SK-N-SH (cell line): Measurements from ENCODE around the gene GPR39. TPM values are rescaled to one million over a fixed set of nuclear protein-coding genes. Genes with fewer than 3 reads are reported as not detected.
A peak's percentile ranks its signal among the peaks of the same experiment; 100 is the strongest.

ENCODE experiments used
- CTCF ChIA-PET: fragments of 300-600, 350-600 bp; formaldehyde crosslinking; extraction: SDS; loops from one replicate; lab custom pipeline; 2021; lab: Yijun Ruan, JAX
- POLR2A ChIA-PET: fragments of 350-600 bp; sonication (Branson Sonifier 250); formaldehyde crosslinking; extraction: SDS; loops from one replicate; lab custom pipeline; 2020; ENCODE audit warnings: antibody characterized with exemption, inconsistent platforms; lab: Yijun Ruan, JAX
- DNase-seq: peaks from one replicate; pipeline ENCODE4 v3.0.0; 2012
- H2AFZ ChIP-seq: fragments of 200-600 bp; sonication (generic); 2 replicates; pipeline ENCODE4 v1.8.1; 2016; ENCODE audit warnings: antibody characterized with exemption, mild to moderate bottlenecking, low read depth
- H3F3A ChIP-seq: fragments of 200-600 bp; sonication (generic); replicated peaks from 2 replicates; pipeline ENCODE3; 2016; ENCODE audit warnings: antibody characterized with exemption, mild to moderate bottlenecking; ENCODE audit not compliant: insufficient read depth
- H3K27ac ChIP-seq, 2 experiments: fragments of 200-500 bp in 1 of 2; fragments of 200-600 bp in 1 of 2; sonication (Bioruptor generic) in 1 of 2; sonication (generic), shearing (Covaris generic) in 1 of 2; 2 replicates each; pipeline versions ENCODE4 v1.5.1 to v1.6.1; 2014 to 2016; ENCODE audit warnings: low read depth in 2 of 2, inconsistent platforms in 1 of 2, low read length in 1 of 2, mild to moderate bottlenecking in 1 of 2, mixed read lengths in 1 of 2
- H3K27me3 ChIP-seq: fragments of 200-600 bp; sonication (generic), shearing (Covaris generic); 2 replicates; pipeline ENCODE4 v1.6.1; 2016; ENCODE audit warnings: mixed run types; ENCODE audit not compliant: insufficient read depth
- H3K36me3 ChIP-seq, 2 experiments: fragments of 200-500 bp in 1 of 2; fragments of 200-600 bp in 1 of 2; sonication (Bioruptor generic) in 1 of 2; sonication (generic) in 1 of 2; replicated peaks in 1 of 2; 2 replicates each; pipeline versions ENCODE3 to v1.5.1; 2014 to 2016; ENCODE audit warnings: low read length in 1 of 2, mild to moderate bottlenecking in 1 of 2; ENCODE audit not compliant: insufficient read depth in 2 of 2, control insufficient read depth in 1 of 2
- H3K4me1 ChIP-seq, 2 experiments: fragments of 200-500 bp in 1 of 2; fragments of 200-600 bp in 1 of 2; sonication (Bioruptor generic) in 1 of 2; sonication (generic), shearing (Covaris generic) in 1 of 2; 2 replicates each; pipeline versions ENCODE4 v1.5.1 to v1.6.1; 2014 to 2016; ENCODE audit warnings: low read depth in 1 of 2, low read length in 1 of 2, mixed run types in 1 of 2; ENCODE audit not compliant: insufficient read depth in 2 of 2, control insufficient read depth in 1 of 2
- H3K4me2 ChIP-seq: fragments of 200-600 bp; sonication (generic), shearing (Covaris generic); 2 replicates; pipeline ENCODE4 v1.6.1; 2017; ENCODE audit warnings: mixed run types
- H3K4me3 ChIP-seq, 2 experiments: fragments of 200-500 bp in 1 of 2; fragments of 200-600 bp in 1 of 2; sonication (Bioruptor generic) in 1 of 2; sonication (generic), shearing (Covaris generic) in 1 of 2; 2 replicates each; pipeline versions ENCODE4 v1.5.1 to v1.8.1; 2014 to 2016; ENCODE audit warnings: low read depth in 2 of 2, inconsistent platforms in 1 of 2, low read length in 1 of 2, mild to moderate bottlenecking in 1 of 2, mixed read lengths in 1 of 2, moderate library complexity in 1 of 2
- H3K79me2 ChIP-seq: fragments of 200-600 bp; sonication (generic); 2 replicates; pipeline ENCODE4 v1.8.1; 2017; ENCODE audit warnings: mild to moderate bottlenecking; ENCODE audit not compliant: insufficient read depth
- H3K9ac ChIP-seq: fragments of 200-600 bp; sonication (generic); 2 replicates; pipeline ENCODE4 v1.6.1; 2017; ENCODE audit warnings: mixed run types
- H3K9me2 ChIP-seq: fragments of 200-600 bp; sonication (generic); 2 replicates; pipeline ENCODE4 v1.6.1; 2017; ENCODE audit warnings: mixed run types
- H3K9me3 ChIP-seq: fragments of 200-600 bp; sonication (generic); 2 replicates; pipeline ENCODE4 v1.6.1; 2017; ENCODE audit warnings: mixed run types, mild to moderate bottlenecking, moderate library complexity
- H4K20me1 ChIP-seq: fragments of 200-600 bp; sonication (generic); 2 replicates; pipeline ENCODE4 v1.6.1; 2017; ENCODE audit warnings: mild to moderate bottlenecking, mixed run types; ENCODE audit not compliant: insufficient read depth
- EP300 ChIP-seq, 2 experiments: IDR thresholded peaks; 2 replicates each; pipeline versions ENCODE4 v1.4.0 to v1.6.1; 2012; ENCODE audit warnings: borderline replicate concordance in 1 of 2, low read depth in 1 of 2, low read length in 1 of 2
- EZH2phosphoT487 ChIP-seq: fragments of 200-600 bp; sonication (generic); IDR thresholded peaks from 2 replicates; pipeline ENCODE4 v1.6.1; 2017; ENCODE audit warnings: low read depth, mixed run types, mild to moderate bottlenecking, antibody characterized with exemption, moderate library complexity, borderline replicate concordance
- GATA2 ChIP-seq: sonication (generic); formaldehyde crosslinking; IDR thresholded peaks from 2 replicates; pipeline ENCODE4 v1.5.0; 2020; ENCODE audit warnings: mild to moderate bottlenecking, missing genetic modification reagents
- JUND ChIP-seq: IDR thresholded peaks from 2 replicates; pipeline ENCODE4 v1.4.0; 2012
- MXI1 ChIP-seq: IDR thresholded peaks from 2 replicates; pipeline ENCODE4 v1.6.1; 2012; ENCODE audit warnings: mild to moderate bottlenecking, low read depth, low read length, improper control_type of control experiment
- POLR2AphosphoS5 ChIP-seq: IDR thresholded peaks from 2 replicates; pipeline ENCODE4 v1.6.1; 2012; ENCODE audit warnings: low read depth, low read length
- RFX5 ChIP-seq: IDR thresholded peaks from 2 replicates; pipeline ENCODE4 v1.6.1; 2012; ENCODE audit warnings: mild to moderate bottlenecking, improper control_type of control experiment, low read length
- RXRA ChIP-seq: IDR thresholded peaks from 2 replicates; pipeline ENCODE4 v1.4.0; 2012; ENCODE audit warnings: low read depth, mild to moderate bottlenecking, borderline replicate concordance
- WGBS: methylation state at CpG from one replicate; pipeline ENCODE4 v1.1.6; 2017; ENCODE audit warnings: low lambda C conversion rate; 5-methylcytosine and 5-hydroxymethylcytosine counted together
- polyA plus RNA-seq, 3 experiments: library from polyadenylated mRNA; depleted of rRNA; stranded (reverse); fragments of >200 nt; gene quantifications; 2 replicates each; pipeline ENCODE4 v1.2.3, GENCODE V29; 2012
- TF ChIP-seq, protein P1 (sequence below): IDR thresholded peaks from 2 replicates; pipeline ENCODE4 v1.6.1; 2012; ENCODE audit warnings: mild to moderate bottlenecking, low read depth, low read length, moderate library complexity
- TF ChIP-seq, protein P2 (sequence below): IDR thresholded peaks from 2 replicates; pipeline ENCODE4; 2012
- TF ChIP-seq, protein P3 (sequence below): fragments of 200-600 bp; sonication (generic); IDR thresholded peaks from 2 replicates; pipeline ENCODE4 v1.6.1; 2017; ENCODE audit warnings: antibody characterized with exemption, mild to moderate bottlenecking, moderate library complexity

GPR39 gene
- polyA plus RNA-seq, 1 of the 3 experiments (the other 2 are of a cell fraction), result 2.3 TPM

DNA sequence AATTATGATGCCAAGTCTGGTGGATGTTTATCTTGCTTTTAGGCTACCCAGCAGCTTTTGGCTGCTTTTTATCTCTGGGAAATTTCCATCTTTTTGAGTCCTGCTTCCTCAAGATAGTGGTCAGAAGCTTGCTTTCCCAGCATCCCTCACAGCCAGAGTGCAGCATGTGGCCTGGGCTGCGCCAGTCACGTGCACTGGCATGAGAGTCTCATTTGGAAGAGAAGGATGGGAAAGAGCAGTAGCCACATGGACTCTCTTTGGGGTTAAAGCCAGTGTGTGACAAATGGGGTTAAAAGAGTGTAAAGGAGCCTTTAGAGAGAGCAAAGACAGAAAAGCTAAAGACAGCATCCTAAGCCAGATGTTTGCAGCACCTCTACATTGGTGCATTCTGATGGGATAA, 12.7 kb downstream of the GPR39 start:
- H4K20me1 ChIP-seq, result no peaks in the 10 kb centered on the region
- no peaks in the 10 kb centered on the region for H3K9me2 ChIP-seq
- ChIA-PET POLR2A (no interaction called here), CTCF (interaction anchor here (0.9 to 2.0 kb wide), 4 partner anchors 10 to 182 kb away, joined by 3 to 7 read pairs (median 4); no protein-coding TSS in a partner anchor)
- no peaks in the 10 kb centered on the region for H3K9me3 ChIP-seq
- H3K4me2 ChIP-seq, result no peak overlapping the region
- no peak for DNase-seq
- H3K27ac ChIP-seq, result no peak overlapping the region
- no peaks in the 10 kb centered on the region for H3K27me3 ChIP-seq
- TF ChIP-seq POLR2AphosphoS5, result no peak
- TF ChIP-seq JUND, result no peak
- TF ChIP-seq, protein P1, sequence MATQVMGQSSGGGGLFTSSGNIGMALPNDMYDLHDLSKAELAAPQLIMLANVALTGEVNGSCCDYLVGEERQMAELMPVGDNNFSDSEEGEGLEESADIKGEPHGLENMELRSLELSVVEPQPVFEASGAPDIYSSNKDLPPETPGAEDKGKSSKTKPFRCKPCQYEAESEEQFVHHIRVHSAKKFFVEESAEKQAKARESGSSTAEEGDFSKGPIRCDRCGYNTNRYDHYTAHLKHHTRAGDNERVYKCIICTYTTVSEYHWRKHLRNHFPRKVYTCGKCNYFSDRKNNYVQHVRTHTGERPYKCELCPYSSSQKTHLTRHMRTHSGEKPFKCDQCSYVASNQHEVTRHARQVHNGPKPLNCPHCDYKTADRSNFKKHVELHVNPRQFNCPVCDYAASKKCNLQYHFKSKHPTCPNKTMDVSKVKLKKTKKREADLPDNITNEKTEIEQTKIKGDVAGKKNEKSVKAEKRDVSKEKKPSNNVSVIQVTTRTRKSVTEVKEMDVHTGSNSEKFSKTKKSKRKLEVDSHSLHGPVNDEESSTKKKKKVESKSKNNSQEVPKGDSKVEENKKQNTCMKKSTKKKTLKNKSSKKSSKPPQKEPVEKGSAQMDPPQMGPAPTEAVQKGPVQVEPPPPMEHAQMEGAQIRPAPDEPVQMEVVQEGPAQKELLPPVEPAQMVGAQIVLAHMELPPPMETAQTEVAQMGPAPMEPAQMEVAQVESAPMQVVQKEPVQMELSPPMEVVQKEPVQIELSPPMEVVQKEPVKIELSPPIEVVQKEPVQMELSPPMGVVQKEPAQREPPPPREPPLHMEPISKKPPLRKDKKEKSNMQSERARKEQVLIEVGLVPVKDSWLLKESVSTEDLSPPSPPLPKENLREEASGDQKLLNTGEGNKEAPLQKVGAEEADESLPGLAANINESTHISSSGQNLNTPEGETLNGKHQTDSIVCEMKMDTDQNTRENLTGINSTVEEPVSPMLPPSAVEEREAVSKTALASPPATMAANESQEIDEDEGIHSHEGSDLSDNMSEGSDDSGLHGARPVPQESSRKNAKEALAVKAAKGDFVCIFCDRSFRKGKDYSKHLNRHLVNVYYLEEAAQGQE, result no peak
- TF ChIP-seq GATA2 (CRISPR knock-in tag), result peak; percentile 7; the same call in 1 of the 2 replicates
- TF ChIP-seq, all 33 proteins: peak for 1
- H3K36me3 ChIP-seq, result no peaks in the 10 kb centered on the region
- no peak overlapping the region for H2AFZ ChIP-seq
- H3K9ac ChIP-seq, result no peak overlapping the region
- 94% methylated on average over 2 of the region's 2 CpGs for WGBS
- H3K79me2 ChIP-seq, result no peaks in the 10 kb centered on the region
- no peaks in the 10 kb centered on the region for H3F3A ChIP-seq
- H3K4me3 ChIP-seq, result no peak overlapping the region
- H3K4me1 ChIP-seq, result peaks cover 0 to 9% of the 10 kb centered on the region in 2 experiments; a peak in 2 of 4 replicates

DNA sequence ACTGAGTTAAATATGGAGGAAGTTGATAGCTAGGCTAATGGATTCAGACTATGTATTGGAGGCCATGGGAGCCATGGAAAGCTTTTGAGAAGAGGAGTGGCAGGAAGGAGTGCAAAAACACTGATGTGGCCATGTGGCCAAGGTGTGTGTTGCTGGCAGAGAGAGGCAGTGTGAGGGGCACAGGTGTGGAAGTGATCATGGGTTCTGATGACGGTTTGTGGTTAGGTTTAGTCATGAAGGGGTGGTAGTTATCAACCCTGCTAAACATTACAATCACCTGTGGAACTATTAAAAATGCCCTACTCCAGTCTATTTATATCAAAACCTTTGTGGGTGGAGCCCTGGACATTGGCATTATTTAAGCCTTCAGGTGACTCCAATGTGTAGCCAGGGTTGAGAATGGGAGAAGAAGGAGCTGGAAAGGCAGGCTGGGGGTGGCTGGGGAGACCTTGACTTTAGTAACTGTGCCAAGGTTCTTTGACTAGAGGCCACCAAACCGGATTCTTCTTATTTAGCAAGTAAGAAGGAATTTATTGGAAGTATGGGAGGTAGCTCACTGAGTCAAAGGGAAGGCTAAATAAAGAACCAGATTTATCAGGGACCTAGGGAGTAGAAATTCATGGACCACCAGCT, 13.5 kb downstream of the GPR39 start:
- no peak overlapping the region for H2AFZ ChIP-seq
- no peaks in the 10 kb centered on the region for H4K20me1 ChIP-seq
- no peaks in the 10 kb centered on the region for H3K9me3 ChIP-seq
- 69% methylated on average over 2 of the region's 2 CpGs for WGBS
- H3K9ac ChIP-seq, result no peak overlapping the region
- H3K4me2 ChIP-seq, result no peak overlapping the region
- CTCF ChIA-PET, result interaction anchor here (0.9 to 2.0 kb wide), 4 partner anchors 17 to 182 kb away, joined by 3 to 7 read pairs (median 4); no protein-coding TSS in a partner anchor
- H3K36me3 ChIP-seq, result no peaks in the 10 kb centered on the region
- no peak overlapping the region for H3K4me3 ChIP-seq
- POLR2A ChIA-PET, result no interaction called here
- H3K27ac ChIP-seq, result no peak overlapping the region
- H3K4me1 ChIP-seq, result peaks cover 0 to 9% of the 10 kb centered on the region in 2 experiments; a peak in 2 of 4 replicates
- no peaks in the 10 kb centered on the region for H3F3A ChIP-seq
- TF ChIP-seq EP300 (IDR thresholded peaks at IDR 0.05; ENCODE audit: borderline replicate concordance in 1 of 2, low read depth in 1 of 2, low read length in 1 of 2) (no peak), RXRA (no peak), RFX5 (no peak), EZH2phosphoT487 (no peak), MXI1 (no peak)
- TF ChIP-seq, protein P1, result no peak
- TF ChIP-seq, protein P2, sequence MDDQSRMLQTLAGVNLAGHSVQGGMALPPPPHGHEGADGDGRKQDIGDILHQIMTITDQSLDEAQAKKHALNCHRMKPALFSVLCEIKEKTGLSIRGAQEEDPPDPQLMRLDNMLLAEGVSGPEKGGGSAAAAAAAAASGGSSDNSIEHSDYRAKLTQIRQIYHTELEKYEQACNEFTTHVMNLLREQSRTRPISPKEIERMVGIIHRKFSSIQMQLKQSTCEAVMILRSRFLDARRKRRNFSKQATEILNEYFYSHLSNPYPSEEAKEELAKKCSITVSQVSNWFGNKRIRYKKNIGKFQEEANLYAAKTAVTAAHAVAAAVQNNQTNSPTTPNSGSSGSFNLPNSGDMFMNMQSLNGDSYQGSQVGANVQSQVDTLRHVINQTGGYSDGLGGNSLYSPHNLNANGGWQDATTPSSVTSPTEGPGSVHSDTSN, result no peak
- TF ChIP-seq, protein P3, sequence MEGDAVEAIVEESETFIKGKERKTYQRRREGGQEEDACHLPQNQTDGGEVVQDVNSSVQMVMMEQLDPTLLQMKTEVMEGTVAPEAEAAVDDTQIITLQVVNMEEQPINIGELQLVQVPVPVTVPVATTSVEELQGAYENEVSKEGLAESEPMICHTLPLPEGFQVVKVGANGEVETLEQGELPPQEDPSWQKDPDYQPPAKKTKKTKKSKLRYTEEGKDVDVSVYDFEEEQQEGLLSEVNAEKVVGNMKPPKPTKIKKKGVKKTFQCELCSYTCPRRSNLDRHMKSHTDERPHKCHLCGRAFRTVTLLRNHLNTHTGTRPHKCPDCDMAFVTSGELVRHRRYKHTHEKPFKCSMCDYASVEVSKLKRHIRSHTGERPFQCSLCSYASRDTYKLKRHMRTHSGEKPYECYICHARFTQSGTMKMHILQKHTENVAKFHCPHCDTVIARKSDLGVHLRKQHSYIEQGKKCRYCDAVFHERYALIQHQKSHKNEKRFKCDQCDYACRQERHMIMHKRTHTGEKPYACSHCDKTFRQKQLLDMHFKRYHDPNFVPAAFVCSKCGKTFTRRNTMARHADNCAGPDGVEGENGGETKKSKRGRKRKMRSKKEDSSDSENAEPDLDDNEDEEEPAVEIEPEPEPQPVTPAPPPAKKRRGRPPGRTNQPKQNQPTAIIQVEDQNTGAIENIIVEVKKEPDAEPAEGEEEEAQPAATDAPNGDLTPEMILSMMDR, result no peak
- no peaks in the 10 kb centered on the region for H3K79me2 ChIP-seq
- H3K9me2 ChIP-seq, result no peaks in the 10 kb centered on the region
- no peak for DNase-seq
- H3K27me3 ChIP-seq, result no peaks in the 10 kb centered on the region
